Stimulated activated naive B cell treated with anti-CD40 and anti-IgM and Interleukin-4, amounts not matched to agents 10 μg/mL and 1 μg/mL and 100 μg/mL, for 72 hours (primary cell): ENCODE results near the gene XRCC2.
"Not testable (repeated sequence)": the region's sequence is repeated elsewhere in the genome, so short reads cannot be mapped to it uniquely, and the experiment has no call there.

Experiments
- ATAC-seq, 2 donors: fragments of 150-1000 bp; cut with Tn5 transposase; replicated peaks; 2 replicates each; pipeline ENCODE4 v1.10.0; 2021; ENCODE audit warnings: moderate library complexity in 1 of 2
- DNase-seq: peaks from one replicate; pipeline ENCODE4 v3.0.0; 2021
- H3K27ac Mint-ChIP-seq: one replicate; pipeline ENCODE4 v1.8.0; 2022; ENCODE audit warnings: mild to moderate bottlenecking, mixed read lengths
- H3K27me3 Mint-ChIP-seq, 2 donors: one replicate each; pipeline ENCODE4 v1.8.0; 2022; ENCODE audit warnings: mixed read lengths in 2 of 2
- H3K36me3 Mint-ChIP-seq, 2 donors: one replicate each; pipeline ENCODE4 v1.8.0; 2022; ENCODE audit warnings: mixed read lengths in 2 of 2, mild to moderate bottlenecking in 1 of 2
- H3K4me1 Mint-ChIP-seq, 2 donors: one replicate each; pipeline ENCODE4 v1.8.0; 2022; ENCODE audit warnings: mixed read lengths in 2 of 2, mild to moderate bottlenecking in 1 of 2
- H3K4me3 Mint-ChIP-seq, 2 donors: one replicate each; pipeline ENCODE4 v1.8.0; 2022; ENCODE audit warnings: mild to moderate bottlenecking in 2 of 2, mixed read lengths in 2 of 2, moderate library complexity in 1 of 2
- H3K9me3 Mint-ChIP-seq, 2 donors: one replicate each; pipeline ENCODE4 v1.8.0; 2022; ENCODE audit warnings: mixed read lengths in 2 of 2, mild to moderate bottlenecking in 1 of 2

The XRCC2 gene

DNA sequence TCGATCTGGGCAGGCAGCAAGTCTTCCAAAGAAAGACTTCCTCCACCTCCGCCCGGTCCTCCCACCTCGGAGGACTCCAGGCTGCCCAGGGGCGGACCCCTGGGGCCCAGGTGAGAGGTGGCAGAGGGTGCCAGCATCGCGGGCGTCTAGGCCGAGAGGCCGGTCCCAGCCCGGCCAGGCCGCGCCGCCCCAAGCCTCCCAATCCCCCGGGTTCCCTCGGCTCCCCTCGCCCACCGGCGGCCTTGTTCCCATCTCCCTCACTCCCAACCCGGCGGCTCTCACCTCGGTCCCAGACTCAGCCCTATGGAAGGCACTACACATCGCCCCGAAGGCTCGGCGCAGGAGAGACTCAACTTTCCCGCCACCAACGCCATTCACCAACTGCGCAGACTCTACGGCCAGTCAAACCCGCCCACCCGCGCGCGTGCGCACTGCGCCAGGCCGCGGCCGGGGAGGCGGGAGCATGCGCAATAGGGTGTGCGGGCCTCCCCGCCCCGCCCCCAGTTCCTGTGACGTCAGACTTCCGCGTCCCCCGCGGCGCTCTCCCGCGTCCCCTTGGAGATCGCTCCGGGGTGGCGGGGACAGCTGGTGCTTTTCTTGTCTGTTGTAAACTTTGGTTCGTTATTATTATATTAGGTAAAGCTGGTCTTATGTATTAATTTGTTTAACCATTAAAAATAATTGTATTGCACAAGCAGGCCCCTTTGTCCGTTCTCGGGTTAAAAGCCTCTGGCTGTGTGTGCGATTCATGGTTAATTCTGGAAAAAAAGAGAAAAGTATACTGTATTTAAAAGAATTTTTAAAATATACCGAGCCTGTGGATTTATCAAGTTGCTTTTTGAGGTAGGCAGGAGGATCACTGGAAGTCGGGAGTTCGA lies at the start of gene XRCC2:
Gene XRCC2, minus strand, starts transcription at position 383 of the 878 bp plus-strand sequence. Its CDS starts 62 bp downstream, at position 321.
- Mint-ChIP-seq H3K36me3 (peaks cover 0 to 3% of the 10 kb centered on the region in 2 donors), H3K4me3 (peak within 1 kb of the TSS; percentile 89 to 90), H3K4me1 (peaks cover 6 to 12% of the 10 kb centered on the region in 2 donors), H3K27me3 (no peaks in the 10 kb centered on the region), H3K9me3 (no peaks in the 10 kb centered on the region), H3K27ac (peak within 1 kb of the TSS; percentile 96)
- ATAC-seq (peak; percentile 94 to 97), DNase-seq (peak; percentile 94)

DNA sequence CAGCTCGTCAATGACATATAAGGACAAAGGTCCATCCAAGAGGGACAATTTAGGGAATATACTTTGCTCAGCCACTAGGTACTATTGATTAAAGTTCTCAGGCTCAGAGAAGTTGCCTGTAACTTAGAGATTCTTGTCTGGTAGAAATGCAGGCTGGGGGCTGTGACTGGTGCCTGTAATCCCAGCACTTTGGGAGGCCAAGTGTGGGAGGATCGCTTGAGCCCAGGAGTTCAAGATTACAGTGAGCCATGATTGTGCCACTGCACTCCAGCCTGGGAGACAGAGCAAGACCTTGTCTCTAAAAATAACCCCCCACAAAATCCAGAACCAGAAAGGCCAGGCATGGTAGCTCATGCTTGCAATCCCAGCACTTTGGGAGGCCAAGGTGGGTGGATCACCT lies 47.4 kb upstream of the XRCC2 start:
- Mint-ChIP-seq H3K9me3 (peaks cover 0 to 3% of the 10 kb centered on the region in 2 donors), H3K4me3 (no peak overlapping the region), H3K4me1 (no peaks in the 10 kb centered on the region), H3K27ac (no peak overlapping the region), H3K27me3 (peaks cover 2 to 9% of the 10 kb centered on the region in 2 donors), H3K36me3 (no peaks in the 10 kb centered on the region)
- ATAC-seq (no peak), DNase-seq (no peak)

DNA sequence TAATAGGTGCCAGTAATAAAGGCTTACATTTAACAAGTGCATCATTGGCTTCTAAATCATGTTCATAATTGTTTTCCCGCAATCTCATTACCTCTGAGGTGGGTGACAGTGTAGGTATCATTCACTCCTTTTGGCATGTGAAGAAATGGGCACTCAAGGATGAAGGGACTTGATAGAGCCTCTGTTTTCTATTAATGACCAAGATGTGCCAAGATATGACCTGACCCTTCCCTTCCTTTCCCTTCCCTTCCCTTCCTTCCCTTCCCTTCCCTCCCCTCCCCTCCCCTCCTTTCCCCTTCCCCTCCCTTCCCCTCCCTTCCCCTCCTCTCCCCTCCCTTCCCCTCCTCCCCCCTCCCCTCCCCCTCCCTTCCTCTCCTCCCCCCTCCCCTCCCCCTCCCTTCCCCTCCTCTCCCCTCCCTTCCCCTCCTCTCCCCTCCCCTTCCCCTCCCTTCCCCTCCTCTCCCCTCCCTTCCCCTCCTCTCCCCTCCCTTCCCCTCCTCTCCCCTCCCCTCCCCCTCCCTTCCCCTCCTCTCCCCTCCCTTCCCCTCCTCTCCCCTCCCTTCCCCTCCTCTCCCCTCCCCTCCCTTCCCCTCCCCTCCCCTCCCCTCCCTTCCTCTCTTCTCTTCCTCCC lies 36.6 kb upstream of the XRCC2 start:
- not testable (repeated sequence) for DNase-seq, H3K4me3 Mint-ChIP-seq, H3K36me3 Mint-ChIP-seq, H3K4me1 Mint-ChIP-seq, ATAC-seq, H3K27ac Mint-ChIP-seq, H3K9me3 Mint-ChIP-seq
- peaks cover 6 to 10% of the 10 kb centered on the region in 2 donors for H3K27me3 Mint-ChIP-seq

DNA sequence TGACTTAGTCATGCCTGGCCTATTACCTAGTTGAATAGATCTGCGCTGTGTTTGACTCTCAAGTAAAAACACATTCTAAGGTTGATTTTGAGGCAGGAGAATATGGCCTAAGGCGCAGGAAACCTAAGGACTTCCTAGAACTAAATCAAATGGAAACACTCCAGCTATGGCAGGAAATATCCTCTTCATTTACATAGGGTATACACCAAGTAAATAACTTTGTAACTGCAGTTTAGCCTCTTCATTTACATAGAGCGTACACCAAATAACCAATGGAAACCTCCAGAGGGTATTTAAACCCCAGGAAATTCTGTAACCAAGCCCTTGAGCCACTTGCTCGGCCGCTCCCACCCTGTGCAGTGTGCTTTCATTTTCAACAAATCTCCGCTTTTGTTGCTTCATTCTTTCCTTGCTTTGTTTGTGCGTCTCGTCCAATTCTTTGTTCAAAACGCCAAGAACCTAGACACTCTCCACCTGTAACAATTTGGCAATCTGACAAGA lies 35.6 kb upstream of the XRCC2 start:
- H3K4me3 Mint-ChIP-seq = no peak overlapping the region
- peaks cover 6 to 10% of the 10 kb centered on the region in 2 donors for H3K27me3 Mint-ChIP-seq
- H3K27ac Mint-ChIP-seq = no peak overlapping the region
- H3K36me3 Mint-ChIP-seq = no peaks in the 10 kb centered on the region
- peaks cover 0 to 2% of the 10 kb centered on the region in 2 donors for H3K4me1 Mint-ChIP-seq
- ATAC-seq = no peak
- no peak for DNase-seq
- H3K9me3 Mint-ChIP-seq = no peaks in the 10 kb centered on the region

DNA sequence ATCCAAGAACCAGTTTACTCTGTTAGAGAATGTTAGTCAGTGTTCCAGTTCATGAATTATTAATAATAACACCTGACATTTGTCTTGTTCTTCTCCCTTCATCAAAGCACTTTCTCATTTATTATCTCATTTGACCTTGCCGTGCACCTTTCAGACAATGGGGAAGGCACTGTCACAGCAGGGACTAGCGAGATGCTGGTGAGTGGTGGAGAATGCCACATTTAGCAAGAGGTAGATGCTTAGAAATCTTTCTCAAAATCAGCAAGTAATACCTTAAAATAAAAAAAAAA lies 34.2 kb upstream of the XRCC2 start:
- H3K36me3 Mint-ChIP-seq = no peaks in the 10 kb centered on the region
- ATAC-seq (no peak), DNase-seq (no peak)
- H3K4me3 Mint-ChIP-seq = no peak overlapping the region
- H3K4me1 Mint-ChIP-seq = peaks cover 0 to 2% of the 10 kb centered on the region in 2 donors
- peaks cover 6 to 10% of the 10 kb centered on the region in 2 donors for H3K27me3 Mint-ChIP-seq
- peaks cover 0 to 2% of the 10 kb centered on the region in 2 donors for H3K9me3 Mint-ChIP-seq
- H3K27ac Mint-ChIP-seq = no peak overlapping the region

DNA sequence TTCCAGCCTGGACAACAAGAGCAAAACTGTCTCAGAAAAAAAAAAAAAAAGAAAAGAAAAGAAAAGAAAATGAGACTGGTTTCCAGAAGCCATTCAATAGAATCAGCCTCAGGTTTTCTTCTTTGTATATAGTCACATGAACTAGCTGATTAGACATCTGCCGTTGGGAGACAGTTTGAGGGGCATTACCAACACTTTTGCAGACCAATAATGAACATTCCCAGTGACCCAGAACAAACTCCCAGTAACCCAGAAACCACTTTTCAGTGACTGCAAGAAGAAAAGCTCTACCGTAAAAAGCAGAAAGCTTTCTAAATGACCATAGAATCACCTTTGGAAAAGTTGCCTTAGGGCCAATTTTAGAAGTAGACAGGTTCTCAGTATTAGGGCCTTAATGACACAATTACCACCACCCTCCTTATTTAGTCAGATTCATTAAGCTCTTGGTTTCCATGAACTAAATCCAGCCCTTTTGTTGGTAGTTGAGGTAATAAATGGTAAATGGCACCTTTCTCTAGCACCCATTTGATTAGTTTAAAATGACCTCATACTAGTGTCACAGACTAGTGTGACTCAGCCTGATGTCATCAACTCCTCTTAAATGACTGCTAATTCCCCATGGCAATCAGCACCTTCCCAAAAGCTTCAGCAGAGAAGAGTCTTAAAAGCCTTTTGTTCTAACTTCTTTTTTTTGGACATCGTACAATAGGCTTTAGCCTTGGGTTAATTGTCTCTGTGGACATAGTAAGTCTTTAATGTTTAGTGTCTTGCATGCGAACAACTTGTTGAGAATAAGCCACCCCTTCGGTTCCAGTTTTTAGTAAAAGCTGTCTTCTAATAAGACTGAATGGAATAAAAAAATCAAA lies 33.6 kb upstream of the XRCC2 start:
- ATAC-seq (no peak), DNase-seq (no peak)
- H3K9me3 Mint-ChIP-seq = peaks cover 3 to 5% of the 10 kb centered on the region in 2 donors
- H3K36me3 Mint-ChIP-seq = peaks cover 2 to 3% of the 10 kb centered on the region in 2 donors
- H3K27ac Mint-ChIP-seq = no peak overlapping the region
- peaks cover 0 to 2% of the 10 kb centered on the region in 2 donors for H3K4me1 Mint-ChIP-seq
- peaks cover 8 to 10% of the 10 kb centered on the region in 2 donors for H3K27me3 Mint-ChIP-seq
- H3K4me3 Mint-ChIP-seq = no peak overlapping the region

DNA sequence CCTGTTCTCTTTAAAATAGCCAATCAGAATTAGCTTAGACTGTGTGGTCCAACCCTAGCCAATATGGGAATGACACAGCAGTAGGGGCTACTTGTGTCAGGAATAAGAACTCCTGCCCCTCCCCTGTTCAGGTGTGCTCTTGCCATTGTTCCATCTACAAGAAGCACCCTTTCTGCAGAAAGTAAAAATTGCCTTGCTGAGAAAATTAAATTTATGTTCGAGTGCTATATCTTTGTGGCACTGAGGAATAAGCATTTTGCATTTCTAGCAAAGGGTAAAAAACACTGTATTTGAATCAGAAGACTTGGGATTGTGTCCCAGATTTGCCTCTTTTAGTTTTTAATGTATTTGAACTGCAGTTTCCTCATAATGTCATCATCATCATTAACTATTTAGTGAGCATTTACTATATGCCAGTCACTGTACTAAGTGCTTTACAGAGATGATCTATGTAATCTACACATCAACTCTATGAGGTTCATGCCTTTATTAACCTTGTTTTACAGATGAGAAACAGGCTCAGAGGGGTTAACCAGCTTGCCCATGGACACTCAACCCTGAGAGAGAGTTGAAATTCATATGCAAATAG lies 28.9 kb upstream of the XRCC2 start:
- Mint-ChIP-seq H3K9me3 (peaks cover 6 to 7% of the 10 kb centered on the region in 2 donors), H3K4me1 (no peaks in the 10 kb centered on the region), H3K27ac (no peak overlapping the region), H3K36me3 (peaks cover 4 to 5% of the 10 kb centered on the region in 2 donors), H3K27me3 (peaks cover 3 to 5% of the 10 kb centered on the region in 2 donors), H3K4me3 (no peak overlapping the region)
- no peak for ATAC-seq
- DNase-seq = no peak

DNA sequence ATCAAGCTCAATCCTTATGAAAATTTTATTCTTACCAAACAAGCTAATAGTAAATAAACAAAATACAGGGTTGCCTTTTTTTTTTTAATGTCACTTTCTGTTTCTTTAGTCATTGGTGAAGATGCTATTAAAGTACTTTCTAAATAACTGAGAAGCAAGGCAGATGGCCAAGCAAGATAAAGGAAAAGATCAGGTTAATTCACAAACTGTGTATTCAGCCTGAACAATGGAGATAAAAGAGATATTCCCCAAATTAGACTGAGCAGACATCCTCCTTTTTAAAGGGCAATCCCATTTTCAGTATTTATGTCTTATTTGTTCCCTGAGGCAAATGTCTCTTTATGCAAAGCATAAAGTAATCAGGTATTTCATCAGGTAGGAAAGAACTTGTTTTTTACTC lies 23.1 kb upstream of the XRCC2 start:
- Mint-ChIP-seq H3K4me3 (no peak overlapping the region), H3K27ac (peak overlapping the region; percentile 25), H3K9me3 (no peaks in the 10 kb centered on the region), H3K4me1 (peaks cover 4 to 5% of the 10 kb centered on the region in 2 donors), H3K27me3 (no peaks in the 10 kb centered on the region), H3K36me3 (no peaks in the 10 kb centered on the region)
- no peak for ATAC-seq
- no peak for DNase-seq

DNA sequence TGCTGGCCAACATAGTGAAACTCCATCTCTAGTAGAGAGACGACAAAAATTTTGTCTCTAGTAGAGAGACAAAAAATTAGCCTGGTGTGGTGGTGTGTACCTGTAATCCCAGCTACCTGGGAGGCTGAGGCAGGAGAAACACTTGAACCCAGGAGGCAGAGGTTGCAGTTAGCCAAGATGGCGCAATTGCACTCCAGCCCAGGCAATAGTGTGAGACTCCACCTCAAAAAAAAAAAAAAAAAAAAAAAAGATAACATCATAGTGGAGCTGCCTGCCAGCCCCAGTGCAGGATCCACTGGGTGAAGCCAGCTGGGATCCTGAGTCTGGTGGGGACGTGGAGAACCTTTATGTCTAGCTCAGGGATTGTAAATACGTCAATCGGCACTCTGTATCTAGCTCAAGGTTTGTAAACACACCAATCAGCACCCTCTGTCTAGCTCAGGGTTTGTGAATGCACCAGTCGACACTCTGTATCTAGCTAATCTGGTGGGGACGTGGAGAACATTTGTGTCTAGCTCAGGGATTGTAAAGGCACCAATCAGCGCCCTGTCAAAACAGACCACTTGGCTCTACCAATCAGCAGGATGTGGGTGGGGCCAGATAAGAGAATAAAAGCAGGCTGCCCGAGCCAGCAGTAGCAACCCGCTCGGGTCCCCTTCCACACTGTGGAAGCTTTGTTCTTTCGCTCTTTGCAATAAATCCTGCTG lies 21.5 kb upstream of the XRCC2 start:
- H3K27me3 Mint-ChIP-seq, H3K9me3 Mint-ChIP-seq, ATAC-seq, H3K4me1 Mint-ChIP-seq, H3K36me3 Mint-ChIP-seq, H3K4me3 Mint-ChIP-seq, H3K27ac Mint-ChIP-seq, DNase-seq: not testable (repeated sequence)

DNA sequence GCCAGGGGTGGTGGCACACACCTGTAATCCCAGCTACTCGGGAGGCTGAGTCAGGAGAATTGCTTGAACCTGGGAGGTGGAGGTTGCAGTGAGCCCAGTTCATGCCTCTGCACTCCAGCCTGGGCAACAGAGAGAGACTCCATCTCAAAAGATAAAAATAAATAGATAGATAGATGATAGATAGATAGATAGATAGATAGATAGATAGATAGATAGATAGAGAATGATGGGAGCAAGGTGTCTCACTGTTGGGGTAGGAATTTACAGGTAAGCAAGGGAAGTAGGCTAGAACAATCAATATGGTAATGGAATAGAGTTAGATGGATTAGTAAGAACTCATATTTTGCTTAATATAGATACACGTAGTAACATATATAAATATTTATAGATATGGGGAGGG lies 16.3 kb upstream of the XRCC2 start:
- not testable (repeated sequence) for H3K9me3 Mint-ChIP-seq, H3K27ac Mint-ChIP-seq, H3K4me3 Mint-ChIP-seq, H3K27me3 Mint-ChIP-seq, DNase-seq, ATAC-seq, H3K36me3 Mint-ChIP-seq, H3K4me1 Mint-ChIP-seq

DNA sequence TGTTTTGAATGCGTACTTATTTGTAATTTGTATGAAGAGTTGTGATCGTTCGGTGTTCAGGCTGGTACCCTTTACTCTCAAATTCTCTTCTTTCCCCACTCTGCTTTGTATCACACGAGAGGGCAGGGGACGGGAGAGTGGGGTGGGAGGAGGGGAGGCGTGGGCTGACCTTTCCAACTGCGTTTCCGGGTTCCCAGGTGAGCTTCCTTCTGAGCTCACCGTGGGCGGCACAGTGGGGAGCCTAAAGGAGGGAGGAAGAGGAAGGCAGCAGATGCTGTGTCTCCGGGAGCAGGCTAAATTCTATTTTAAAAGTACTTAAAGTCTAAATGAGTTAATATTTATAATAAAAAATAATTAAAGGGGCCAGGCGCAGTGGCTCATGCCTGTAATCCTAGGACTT lies 7.4 kb upstream of the XRCC2 start:
- DNase-seq (no peak), ATAC-seq (no peak)
- no peak overlapping the region for H3K27ac Mint-ChIP-seq
- H3K9me3 Mint-ChIP-seq = no peaks in the 10 kb centered on the region
- no peaks in the 10 kb centered on the region for H3K36me3 Mint-ChIP-seq
- H3K27me3 Mint-ChIP-seq = peaks cover 0 to 5% of the 10 kb centered on the region in 2 donors
- no peak overlapping the region for H3K4me3 Mint-ChIP-seq
- no peaks in the 10 kb centered on the region for H3K4me1 Mint-ChIP-seq

DNA sequence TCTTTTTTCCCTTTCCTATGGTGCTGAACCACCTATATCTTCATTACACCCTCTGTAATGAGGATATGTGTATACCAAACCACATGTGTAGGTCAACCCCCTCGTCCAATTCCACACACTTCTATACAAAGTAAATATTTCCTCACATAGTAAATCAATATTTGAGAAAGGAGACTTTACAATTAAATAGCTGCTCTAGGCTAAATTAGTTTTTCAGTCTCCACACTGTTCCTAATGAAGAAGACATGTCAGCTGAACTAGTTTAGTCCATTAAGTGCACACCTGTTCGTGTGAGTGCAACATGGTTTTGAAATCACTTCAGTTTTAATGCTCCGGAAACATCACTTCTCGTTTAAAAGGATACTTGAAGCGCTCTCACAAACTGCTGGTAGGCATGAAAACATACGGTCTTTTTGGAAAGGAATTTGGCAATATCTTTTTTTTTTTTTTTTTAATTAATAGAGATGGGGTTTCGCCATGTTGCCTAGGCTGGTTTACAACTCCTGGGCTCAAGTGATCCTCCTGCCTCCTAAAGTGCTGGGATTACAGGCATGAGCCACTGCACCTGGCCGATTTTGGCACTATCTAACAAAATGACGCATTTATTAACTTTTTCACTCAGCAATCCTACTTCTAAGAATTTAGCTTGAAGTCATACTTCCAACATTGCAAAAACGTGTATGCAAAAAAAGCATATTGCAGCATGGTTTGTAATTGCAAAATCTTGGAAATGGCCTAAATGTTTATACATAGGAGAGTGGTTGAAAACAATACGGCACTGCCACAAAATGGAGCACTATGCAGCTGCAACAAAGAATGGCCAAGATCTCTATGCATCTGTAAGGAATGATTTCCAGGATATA lies 2.1 kb upstream of the XRCC2 start:
- H3K27me3 Mint-ChIP-seq = no peaks in the 10 kb centered on the region
- ATAC-seq (no peak), DNase-seq (no peak)
- peak overlapping the region; percentile 39 to 47 for H3K4me3 Mint-ChIP-seq
- H3K36me3 Mint-ChIP-seq = peaks cover 0 to 3% of the 10 kb centered on the region in 2 donors
- peaks cover 6 to 12% of the 10 kb centered on the region in 2 donors for H3K4me1 Mint-ChIP-seq
- H3K27ac Mint-ChIP-seq = no peak overlapping the region
- H3K9me3 Mint-ChIP-seq = no peaks in the 10 kb centered on the region
